ENCODE measurements around the gene OSBPL10.

GRCh38 chr3:32026593-32026992 lies 45.5 kb upstream of the OSBPL10 start:
- TF ChIP-seq CTCF (conservative IDR thresholded peaks at IDR 0.05 in 1 of 2, IDR thresholded peaks at IDR 0.05 in 1 of 2; ENCODE audit: extremely low read depth in 1 of 2, insufficient read depth in 1 of 2, low read depth in 1 of 2, low read length in 2 of 2) (no peak), EZH2 (IDR thresholded peaks at IDR 0.05; ENCODE audit: borderline replicate concordance, low read length) (no peak)

All from mammary epithelial cell (primary cell).